Gastrocnemius medialis (tissue), 4 donors: ENCODE results near the gene RFNG.

Source experiments
- CTCF ChIP-seq, 5 experiments: fragments of 450-650 bp in 3 of 5; fragments of 200-600 bp in 2 of 5; sonication (generic) in 2 of 5; IDR thresholded peaks in 4 of 5; conservative IDR thresholded peaks in 1 of 5; 1 replicate in 4 of 5; 2 replicates in 1 of 5; pipeline ENCODE4 v1.5.1; 2016 to 2019; ENCODE audit warnings: antibody characterized with exemption in 5 of 5, mild to moderate bottlenecking in 3 of 5, moderate library complexity in 3 of 5
- POLR2A ChIP-seq, 2 donors: fragments of 450-650 bp; IDR thresholded peaks; one replicate each; pipeline ENCODE4 v1.6.1; 2017; ENCODE audit warnings: antibody characterized with exemption in 2 of 2, mild to moderate bottlenecking in 2 of 2, moderate library complexity in 2 of 2

DNA sequence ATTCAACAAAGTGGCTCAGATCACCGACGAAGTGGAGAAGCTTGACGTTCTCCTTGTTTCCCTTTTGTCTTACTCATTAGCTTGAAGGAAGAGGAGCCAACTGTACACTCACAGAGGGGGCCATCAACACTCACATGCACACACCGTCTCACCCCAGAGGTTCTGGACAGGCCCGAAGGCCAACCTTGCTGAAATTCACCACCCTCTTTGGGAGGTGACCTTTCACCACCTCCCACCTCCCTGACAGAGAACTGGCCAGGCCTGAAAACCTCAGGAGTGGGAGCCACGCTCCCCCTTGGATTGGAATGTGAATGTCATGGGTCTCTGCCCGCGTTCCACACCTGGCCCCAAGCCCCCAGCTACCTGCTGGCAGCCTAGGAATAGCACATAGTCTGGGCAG, 16.1 kb downstream of the RFNG start:
- TF ChIP-seq CTCF (IDR thresholded peaks at IDR 0.05 in 4 of 5, conservative IDR thresholded peaks at IDR 0.05 in 1 of 5): no peak
- TF ChIP-seq POLR2A (IDR thresholded peaks at IDR 0.05): no peak
